OCI-LY7 (cell line): ENCODE results near the gene TFF2. TPM values are rescaled to one million over a fixed set of nuclear protein-coding genes. Genes with fewer than 3 reads are reported as not detected.

ENCODE experiments used
- BruUV-seq: library from RNA; stranded (reverse); fragments of 400-500 nt; replicated peaks from 2 replicates; lab custom pipeline; 2021; lab: Mats Ljungman, UMichigan
- CTCF ChIA-PET: fragments of 300-600 bp; sonication (Branson Sonifier 250); formaldehyde crosslinking; loops from one replicate; lab custom pipeline; 2022; ENCODE audit warnings: antibody characterized with exemption; ENCODE audit not compliant: unreplicated experiment; lab: Charles Lee
- POLR2A ChIA-PET: fragments of 300-600 bp; sonication (Branson Sonifier 250); formaldehyde crosslinking; loops from one replicate; lab custom pipeline; 2022; ENCODE audit warnings: antibody characterized with exemption; lab: Charles Lee
- DNase-seq: peaks from one replicate; pipeline ENCODE4 v3.0.0-alpha.2; 2015; ENCODE audit warnings: low spot score
- H2AFZ ChIP-seq: fragments of 200-600 bp; sonication (generic), shearing (Covaris generic); 2 replicates; pipeline ENCODE4 v1.6.1; 2014; ENCODE audit warnings: mild to moderate bottlenecking, antibody characterized with exemption, low read length, moderate library complexity
- H3K27ac ChIP-seq: fragments of 200-600 bp; sonication (generic); 2 replicates; pipeline ENCODE4 v1.5.1; 2014; ENCODE audit warnings: mixed run types, low read depth, mild to moderate bottlenecking, moderate library complexity, low read length, inconsistent platforms; ENCODE audit not compliant: poor library complexity, severe bottlenecking
- H3K36me3 ChIP-seq: fragments of 200-600 bp; sonication (generic); 2 replicates; pipeline ENCODE4 v1.6.1; 2014; ENCODE audit warnings: mild to moderate bottlenecking, antibody characterized with exemption, low read length, moderate library complexity, mixed read lengths; ENCODE audit not compliant: insufficient read depth
- H3K4me1 ChIP-seq: fragments of 200-600 bp; sonication (generic); 2 replicates; pipeline ENCODE4 v1.5.1; 2014; ENCODE audit warnings: mild to moderate bottlenecking, low read length; ENCODE audit not compliant: insufficient read depth, poor library complexity, severe bottlenecking
- H3K4me2 ChIP-seq: fragments of 200-600 bp; sonication (generic); 2 replicates; pipeline ENCODE4 v1.6.1; 2014; ENCODE audit warnings: mild to moderate bottlenecking, low read length
- H3K4me3 ChIP-seq: fragments of 200-600 bp; sonication (generic); 2 replicates; pipeline ENCODE4 v1.5.1; 2014; ENCODE audit warnings: mild to moderate bottlenecking, low read depth, low read length; ENCODE audit not compliant: poor library complexity, severe bottlenecking
- H3K79me2 ChIP-seq: fragments of 200-600 bp; sonication (generic); 2 replicates; pipeline ENCODE4 v1.6.1; 2016; ENCODE audit warnings: low read depth, mild to moderate bottlenecking, low read length, moderate library complexity, mixed read lengths; ENCODE audit not compliant: insufficient read depth
- H3K9me2 ChIP-seq: fragments of 200-600 bp; sonication (generic); 2 replicates; pipeline ENCODE4 v1.6.1; 2016; ENCODE audit warnings: mild to moderate bottlenecking, low read length, mixed read lengths; ENCODE audit not compliant: insufficient read depth
- H3K9me3 ChIP-seq: fragments of 200-600 bp; sonication (generic); 2 replicates; pipeline ENCODE4 v1.6.1; 2014; ENCODE audit warnings: mild to moderate bottlenecking, mixed run types, low read length, mixed read lengths
- H4K20me1 ChIP-seq: fragments of 200-600 bp; sonication (generic); 2 replicates; pipeline ENCODE4 v1.6.1; 2014; ENCODE audit warnings: mild to moderate bottlenecking, antibody characterized with exemption, low read length, moderate library complexity, mixed read lengths; ENCODE audit not compliant: insufficient read depth
- CTCF ChIP-seq: fragments of 200-600 bp; sonication (generic); conservative IDR thresholded peaks from 2 replicates; pipeline ENCODE4 v1.5.1; 2014; ENCODE audit warnings: mild to moderate bottlenecking, antibody characterized with exemption, low read length, moderate library complexity, mixed read lengths
- EZH2phosphoT487 ChIP-seq: fragments of 200-600 bp; sonication (generic); IDR thresholded peaks from 2 replicates; pipeline ENCODE4 v1.6.1; 2018; ENCODE audit warnings: low read depth, borderline replicate concordance, mild to moderate bottlenecking, mixed run types, antibody characterized with exemption, low read length, moderate library complexity, mixed read lengths
- intact Hi-C: fragments of 100-400 bp; cut with micrococcal nuclease; formaldehyde crosslinking; loops from one replicate; pipeline ENCODE4 v1.10.0; 2022; ENCODE audit not compliant: unreplicated experiment
- total RNA-seq, 2 experiments: library from RNA; depleted of rRNA in 1 of 2; stranded (reverse); fragments of >200 nt in 1 of 2; shearing (Covaris generic) in 1 of 2; gene quantifications; 2 replicates each; pipeline ENCODE4 v1.2.3, GENCODE V29; 2014 to 2022

The TFF2 gene
- total RNA-seq, 2 experiments from 2014 or later, result not detected

GRCh38 chr21:42392731-42393442 is 42.1 kb upstream of the TFF2 start:
- Histone ChIP-seq H3K9me2 (no peaks in the 10 kb centered on the region), H3K4me3 (no peak overlapping the region), H4K20me1 (no peaks in the 10 kb centered on the region), H2AFZ (no peak overlapping the region), H3K36me3 (no peaks in the 10 kb centered on the region), H3K79me2 (no peaks in the 10 kb centered on the region), H3K4me2 (peak overlapping the region; percentile 4; the same call in 1 of the 2 replicates), H3K9me3 (no peaks in the 10 kb centered on the region), H3K4me1 (peaks cover 8% of the 10 kb centered on the region), H3K27ac (no peak overlapping the region)
- TF ChIP-seq EZH2phosphoT487 (no peak), CTCF (no peak)
- no peak for DNase-seq
- ChIA-PET CTCF (interaction anchor here (1.0 kb wide), 1 partner anchor 83 kb away, joined by 3 read pairs; no protein-coding TSS in a partner anchor), POLR2A (interaction anchor here (0.7 to 1.0 kb wide), 2 partner anchors 25 to 53 kb away, joined by 3 read pairs; no protein-coding TSS in a partner anchor)
- intact Hi-C loops, result no loop called here
- no TSS peak for BruUV-seq

- no peak overlapping the region for H2AFZ ChIP-seq
- no peaks in the 10 kb centered on the region for H4K20me1 ChIP-seq
- BruUV-seq, result no TSS peak
- no peak for TF ChIP-seq CTCF
- TF ChIP-seq EZH2phosphoT487, result no peak
- no peaks in the 10 kb centered on the region for H3K36me3 ChIP-seq
- intact Hi-C loops, result no loop called here
- H3K4me1 ChIP-seq, result peaks cover 8% of the 10 kb centered on the region
- H3K79me2 ChIP-seq, result no peaks in the 10 kb centered on the region
- DNase-seq, result no peak
- H3K9me2 ChIP-seq, result no peaks in the 10 kb centered on the region
- no peaks in the 10 kb centered on the region for H3K9me3 ChIP-seq
- ChIA-PET POLR2A (no interaction called here), CTCF (no interaction called here)
- H3K4me2 ChIP-seq, result no peak overlapping the region
- H3K27ac ChIP-seq, result no peak overlapping the region
- H3K4me3 ChIP-seq, result no peak overlapping the region
These were observed 40.5 kb upstream of the TFF2 start for GRCh38 chr21:42391297-42391696.

GRCh38 chr21:42390696-42391095 is 39.9 kb upstream of the TFF2 start:
- Histone ChIP-seq H3K36me3 (no peaks in the 10 kb centered on the region), H3K9me2 (no peaks in the 10 kb centered on the region), H3K4me3 (no peak overlapping the region), H3K27ac (no peak overlapping the region), H2AFZ (no peak overlapping the region), H3K9me3 (no peaks in the 10 kb centered on the region), H3K4me1 (peaks cover 8% of the 10 kb centered on the region), H4K20me1 (no peaks in the 10 kb centered on the region), H3K4me2 (no peak overlapping the region), H3K79me2 (no peaks in the 10 kb centered on the region)
- BruUV-seq, result no TSS peak
- POLR2A ChIA-PET, result no interaction called here
- CTCF ChIA-PET, result no interaction called here
- intact Hi-C loops, result no loop called here
- no peak for DNase-seq
- TF ChIP-seq CTCF (no peak), EZH2phosphoT487 (no peak)
